Measurements from ENCODE around the gene LAMA3. TPM values are rescaled to one million over a fixed set of nuclear protein-coding genes. Genes with fewer than 3 reads are reported as not detected.

Gene LAMA3
- total RNA-seq, 1 donor from 2014 or later = 8.4 TPM

DNA sequence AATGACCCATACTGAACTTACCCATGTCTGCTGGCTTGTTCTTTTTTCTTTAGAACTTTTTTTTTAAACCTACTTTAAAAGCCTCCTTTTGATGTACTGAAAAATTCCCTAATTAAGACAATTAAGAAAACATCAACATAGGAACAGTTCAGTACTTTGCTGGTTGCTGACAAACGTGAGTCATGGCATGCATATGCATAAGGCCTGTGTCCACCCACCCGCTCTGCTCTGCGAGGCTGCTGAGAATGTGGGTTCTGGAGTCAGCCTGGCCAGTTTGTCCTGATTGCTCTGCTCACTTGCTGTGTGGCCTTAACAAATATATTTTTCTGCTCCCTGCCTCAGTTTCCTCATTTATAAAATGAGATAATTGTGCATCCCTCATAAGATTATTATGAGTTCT, 27.3 kb downstream of the LAMA3 start:
- H3K9ac ChIP-seq (ENCODE audit: low read depth in 1 of 3, low read length in 3 of 3) = no peak overlapping the region
- H3K4me1 ChIP-seq (ENCODE audit: control insufficient read depth in 3 of 3, insufficient read depth in 3 of 3, low read length in 3 of 3) = peaks cover 0 to 5% (median 0%) of the 10 kb centered on the region in 3 donors
- no peaks in the 10 kb centered on the region for H3K36me3 ChIP-seq (ENCODE audit: control insufficient read depth in 3 of 3, insufficient read depth in 3 of 3, low read length in 3 of 3)
- H3K27ac ChIP-seq (ENCODE audit: low read depth, low read length) = no peak overlapping the region
- H3K27me3 ChIP-seq (ENCODE audit: control insufficient read depth in 3 of 3, insufficient read depth in 3 of 3, low read length in 3 of 3) = no peaks in the 10 kb centered on the region
- no peak overlapping the region for H3K4me3 ChIP-seq (ENCODE audit: low read length in 3 of 3)
- H3K9me3 ChIP-seq (ENCODE audit: control insufficient read depth in 3 of 3, low read length in 3 of 3) = no peaks in the 10 kb centered on the region

DNA sequence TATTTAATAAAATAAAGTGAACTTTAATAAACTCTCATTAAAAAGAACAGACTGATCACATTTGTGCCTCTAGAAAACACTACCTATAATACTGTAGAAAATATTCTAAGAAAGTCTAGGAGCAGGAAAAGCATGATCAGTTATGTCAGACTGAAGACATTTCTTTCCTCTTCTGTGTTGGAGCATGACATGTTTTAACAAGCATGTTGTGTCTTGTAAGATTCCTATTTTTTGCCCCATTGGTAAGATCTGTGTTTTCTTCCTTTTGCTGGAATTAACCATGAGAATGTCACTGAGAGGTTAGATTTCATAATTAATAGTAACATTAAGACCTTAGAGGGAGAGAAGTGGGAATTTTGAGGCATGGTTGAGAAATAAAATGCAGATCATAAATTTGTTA, 27.7 kb downstream of the LAMA3 start:
- Histone ChIP-seq H3K27me3 (ENCODE audit: control insufficient read depth in 3 of 3, insufficient read depth in 3 of 3, low read length in 3 of 3) (no peaks in the 10 kb centered on the region), H3K27ac (ENCODE audit: low read depth, low read length) (no peak overlapping the region), H3K36me3 (ENCODE audit: control insufficient read depth in 3 of 3, insufficient read depth in 3 of 3, low read length in 3 of 3) (no peaks in the 10 kb centered on the region), H3K9ac (ENCODE audit: low read depth in 1 of 3, low read length in 3 of 3) (no peak overlapping the region), H3K9me3 (ENCODE audit: control insufficient read depth in 3 of 3, low read length in 3 of 3) (no peaks in the 10 kb centered on the region), H3K4me3 (ENCODE audit: low read length in 3 of 3) (no peak overlapping the region), H3K4me1 (ENCODE audit: control insufficient read depth in 3 of 3, insufficient read depth in 3 of 3, low read length in 3 of 3) (peaks cover 0 to 5% (median 0%) of the 10 kb centered on the region in 3 donors)

GRCh38 chr18:23718243-23718720, 29.0 kb downstream of the LAMA3 start:
- Histone ChIP-seq H3K4me3 (ENCODE audit: low read length in 3 of 3) (no peak overlapping the region), H3K27ac (ENCODE audit: low read depth, low read length) (no peak overlapping the region), H3K27me3 (ENCODE audit: control insufficient read depth in 3 of 3, insufficient read depth in 3 of 3, low read length in 3 of 3) (no peaks in the 10 kb centered on the region), H3K9me3 (ENCODE audit: control insufficient read depth in 3 of 3, low read length in 3 of 3) (no peaks in the 10 kb centered on the region), H3K36me3 (ENCODE audit: control insufficient read depth in 3 of 3, insufficient read depth in 3 of 3, low read length in 3 of 3) (no peaks in the 10 kb centered on the region), H3K9ac (ENCODE audit: low read depth in 1 of 3, low read length in 3 of 3) (no peak overlapping the region), H3K4me1 (ENCODE audit: control insufficient read depth in 3 of 3, insufficient read depth in 3 of 3, low read length in 3 of 3) (peaks cover 0 to 5% (median 0%) of the 10 kb centered on the region in 3 donors)

DNA sequence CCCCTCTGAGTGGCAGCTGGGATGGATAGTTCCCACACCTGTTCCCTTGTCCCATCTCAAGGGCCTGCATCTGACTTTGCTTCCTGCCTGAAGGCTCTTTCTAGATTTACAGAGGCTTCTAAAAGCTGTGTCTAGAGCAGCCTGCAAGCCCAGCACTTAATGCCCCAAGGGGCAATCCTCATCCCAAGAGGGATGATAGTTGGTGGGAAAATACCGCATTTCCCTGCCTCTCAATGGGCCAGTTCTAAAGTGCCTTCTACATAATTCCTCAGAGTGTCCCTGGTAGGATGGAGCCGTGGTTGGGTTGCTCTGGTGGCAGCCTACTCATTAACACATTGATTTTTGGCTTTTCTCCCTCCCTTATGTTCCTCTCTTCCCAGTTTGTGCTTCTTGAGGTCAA, 29.5 kb downstream of the LAMA3 start:
- peaks cover 0 to 5% (median 0%) of the 10 kb centered on the region in 3 donors for H3K4me1 ChIP-seq (ENCODE audit: control insufficient read depth in 3 of 3, insufficient read depth in 3 of 3, low read length in 3 of 3)
- no peak overlapping the region for H3K4me3 ChIP-seq (ENCODE audit: low read length in 3 of 3)
- H3K27ac ChIP-seq (ENCODE audit: low read depth, low read length) = no peak overlapping the region
- no peaks in the 10 kb centered on the region for H3K9me3 ChIP-seq (ENCODE audit: control insufficient read depth in 3 of 3, low read length in 3 of 3)
- H3K36me3 ChIP-seq (ENCODE audit: control insufficient read depth in 3 of 3, insufficient read depth in 3 of 3, low read length in 3 of 3) = no peaks in the 10 kb centered on the region
- H3K9ac ChIP-seq (ENCODE audit: low read depth in 1 of 3, low read length in 3 of 3) = no peak overlapping the region
- H3K27me3 ChIP-seq (ENCODE audit: control insufficient read depth in 3 of 3, insufficient read depth in 3 of 3, low read length in 3 of 3) = no peaks in the 10 kb centered on the region

DNA sequence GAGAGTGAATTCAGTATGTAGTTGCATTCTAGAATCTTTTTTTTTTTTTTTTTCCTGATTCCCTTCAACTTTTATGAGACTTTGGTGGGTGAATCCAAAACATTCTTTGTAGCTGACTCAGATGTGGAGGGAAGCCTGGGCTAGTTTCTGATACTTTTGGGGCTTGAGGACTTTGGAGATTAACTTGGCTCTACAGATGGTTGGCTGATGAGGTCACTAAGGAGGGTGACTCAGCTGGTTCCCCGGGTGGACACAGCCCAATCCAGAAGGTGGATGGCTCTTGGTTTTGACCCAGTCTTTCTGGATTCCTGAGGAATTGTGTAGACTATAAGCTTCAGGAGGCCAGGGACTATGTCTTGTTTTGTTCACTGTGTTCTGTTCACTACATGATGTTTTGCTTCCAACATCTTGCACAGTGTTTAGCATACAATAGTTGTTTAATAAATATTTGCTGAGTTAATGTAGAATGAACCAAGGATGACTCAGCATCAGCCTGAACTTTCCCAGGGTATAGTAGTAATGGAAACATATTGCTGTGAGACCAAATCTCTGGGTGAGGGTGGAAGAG, 30.5 kb downstream of the LAMA3 start:
- Histone ChIP-seq H3K36me3 (ENCODE audit: control insufficient read depth in 3 of 3, insufficient read depth in 3 of 3, low read length in 3 of 3) (no peaks in the 10 kb centered on the region), H3K27ac (ENCODE audit: low read depth, low read length) (no peak overlapping the region), H3K4me3 (ENCODE audit: low read length in 3 of 3) (no peak overlapping the region), H3K27me3 (ENCODE audit: control insufficient read depth in 3 of 3, insufficient read depth in 3 of 3, low read length in 3 of 3) (no peaks in the 10 kb centered on the region), H3K9ac (ENCODE audit: low read depth in 1 of 3, low read length in 3 of 3) (no peak overlapping the region), H3K9me3 (ENCODE audit: control insufficient read depth in 3 of 3, low read length in 3 of 3) (no peaks in the 10 kb centered on the region), H3K4me1 (ENCODE audit: control insufficient read depth in 3 of 3, insufficient read depth in 3 of 3, low read length in 3 of 3) (peaks cover 0 to 5% (median 0%) of the 10 kb centered on the region in 3 donors)

GRCh38 chr18:23721696-23722480, 32.6 kb downstream of the LAMA3 start:
- Histone ChIP-seq H3K9me3 (ENCODE audit: control insufficient read depth in 3 of 3, low read length in 3 of 3) (no peaks in the 10 kb centered on the region), H3K27ac (ENCODE audit: low read depth, low read length) (no peak overlapping the region), H3K4me3 (ENCODE audit: low read length in 3 of 3) (no peak overlapping the region), H3K27me3 (ENCODE audit: control insufficient read depth in 3 of 3, insufficient read depth in 3 of 3, low read length in 3 of 3) (no peaks in the 10 kb centered on the region), H3K4me1 (ENCODE audit: control insufficient read depth in 3 of 3, insufficient read depth in 3 of 3, low read length in 3 of 3) (peaks cover 0 to 5% (median 0%) of the 10 kb centered on the region in 3 donors), H3K36me3 (ENCODE audit: control insufficient read depth in 3 of 3, insufficient read depth in 3 of 3, low read length in 3 of 3) (no peaks in the 10 kb centered on the region), H3K9ac (ENCODE audit: low read depth in 1 of 3, low read length in 3 of 3) (no peak overlapping the region)

DNA sequence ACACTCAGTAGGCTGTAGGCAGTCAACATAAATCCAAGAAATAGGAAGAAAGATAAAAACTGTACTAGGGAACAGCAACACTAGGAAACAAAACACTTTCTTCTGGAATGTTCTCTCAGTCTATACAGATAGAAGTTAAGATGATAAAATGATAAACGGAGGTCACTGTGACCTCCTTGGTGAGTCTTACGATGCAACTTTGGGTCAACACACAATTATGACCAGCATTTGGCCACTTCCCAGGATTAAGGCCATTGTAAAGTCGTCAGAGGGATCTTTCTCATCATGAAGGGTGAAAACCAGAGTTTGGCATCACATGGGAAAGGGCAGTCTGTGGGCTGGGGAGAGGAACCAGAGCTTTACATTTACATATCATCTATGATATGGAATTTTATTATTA, 33.4 kb downstream of the LAMA3 start:
- no peak overlapping the region for H3K4me3 ChIP-seq (ENCODE audit: low read length in 3 of 3)
- H3K27ac ChIP-seq (ENCODE audit: low read depth, low read length) = no peak overlapping the region
- no peaks in the 10 kb centered on the region for H3K36me3 ChIP-seq (ENCODE audit: control insufficient read depth in 3 of 3, insufficient read depth in 3 of 3, low read length in 3 of 3)
- H3K9ac ChIP-seq (ENCODE audit: low read depth in 1 of 3, low read length in 3 of 3) = no peak overlapping the region
- no peaks in the 10 kb centered on the region for H3K27me3 ChIP-seq (ENCODE audit: control insufficient read depth in 3 of 3, insufficient read depth in 3 of 3, low read length in 3 of 3)
- H3K4me1 ChIP-seq (ENCODE audit: control insufficient read depth in 3 of 3, insufficient read depth in 3 of 3, low read length in 3 of 3) = peaks cover 0 to 5% (median 0%) of the 10 kb centered on the region in 3 donors
- H3K9me3 ChIP-seq (ENCODE audit: control insufficient read depth in 3 of 3, low read length in 3 of 3) = no peaks in the 10 kb centered on the region

GRCh38 chr18:23723121-23723520, 33.9 kb downstream of the LAMA3 start:
- no peak overlapping the region for H3K27ac ChIP-seq (ENCODE audit: low read depth, low read length)
- H3K9me3 ChIP-seq (ENCODE audit: control insufficient read depth in 3 of 3, low read length in 3 of 3) = no peaks in the 10 kb centered on the region
- H3K4me1 ChIP-seq (ENCODE audit: control insufficient read depth in 3 of 3, insufficient read depth in 3 of 3, low read length in 3 of 3) = peaks cover 0 to 5% (median 0%) of the 10 kb centered on the region in 3 donors

DNA sequence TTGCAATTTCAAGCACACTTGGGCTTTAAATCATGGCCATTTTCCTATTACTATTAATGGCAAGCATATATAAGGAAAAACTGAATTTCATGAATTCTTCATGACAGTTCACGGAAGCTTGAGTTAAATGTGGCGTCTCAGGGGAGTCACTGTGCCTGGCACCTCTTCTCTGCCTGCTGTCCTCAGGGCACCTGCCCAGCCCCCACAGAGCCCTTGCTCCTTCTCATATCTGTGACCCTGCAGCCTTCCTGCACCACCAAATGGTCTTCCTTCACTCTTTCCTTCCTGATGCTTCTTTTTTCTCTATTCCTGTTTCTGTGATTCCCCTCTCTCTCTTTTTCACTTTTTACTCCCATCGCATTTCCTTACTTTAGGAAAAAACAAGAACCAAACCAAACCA, 35.4 kb downstream of the LAMA3 start:
- Histone ChIP-seq H3K27ac (ENCODE audit: low read depth, low read length) (no peak overlapping the region), H3K4me3 (ENCODE audit: low read length in 3 of 3) (no peak overlapping the region), H3K27me3 (ENCODE audit: control insufficient read depth in 3 of 3, insufficient read depth in 3 of 3, low read length in 3 of 3) (no peaks in the 10 kb centered on the region), H3K9me3 (ENCODE audit: control insufficient read depth in 3 of 3, low read length in 3 of 3) (no peaks in the 10 kb centered on the region), H3K9ac (ENCODE audit: low read depth in 1 of 3, low read length in 3 of 3) (no peak overlapping the region), H3K4me1 (ENCODE audit: control insufficient read depth in 3 of 3, insufficient read depth in 3 of 3, low read length in 3 of 3) (no peaks in the 10 kb centered on the region), H3K36me3 (ENCODE audit: control insufficient read depth in 3 of 3, insufficient read depth in 3 of 3, low read length in 3 of 3) (no peaks in the 10 kb centered on the region)

More at GRCh38 chr18:23723121-23723520, 33.9 kb downstream of the LAMA3 start:
- H3K9ac ChIP-seq (ENCODE audit: low read depth in 1 of 3, low read length in 3 of 3) = no peak overlapping the region
- H3K36me3 ChIP-seq (ENCODE audit: control insufficient read depth in 3 of 3, insufficient read depth in 3 of 3, low read length in 3 of 3) = no peaks in the 10 kb centered on the region
- H3K27me3 ChIP-seq (ENCODE audit: control insufficient read depth in 3 of 3, insufficient read depth in 3 of 3, low read length in 3 of 3) = no peaks in the 10 kb centered on the region
- H3K4me3 ChIP-seq (ENCODE audit: low read length in 3 of 3) = no peak overlapping the region

DNA sequence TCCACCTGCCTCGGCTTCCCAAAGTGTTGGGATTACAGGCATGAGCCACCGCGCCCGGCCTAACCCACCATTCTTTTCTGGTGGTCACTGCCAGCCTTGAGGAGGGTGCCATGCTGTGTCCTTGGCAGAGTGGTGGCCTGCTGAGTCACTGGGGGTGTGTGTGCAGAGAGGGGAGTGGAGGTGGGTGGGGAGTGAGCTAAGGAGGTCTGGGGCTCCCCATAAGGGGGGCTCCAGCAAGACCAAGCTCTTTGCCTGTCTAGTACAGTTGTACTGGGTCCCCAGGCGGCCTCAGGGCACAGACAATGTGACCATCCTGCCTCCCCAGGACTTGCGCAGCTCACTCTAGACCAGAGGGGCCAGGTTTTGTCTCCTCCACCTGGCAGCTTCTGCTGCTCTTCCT, 36.1 kb downstream of the LAMA3 start:
- Histone ChIP-seq H3K4me3 (ENCODE audit: low read length in 3 of 3) (no peak overlapping the region), H3K9me3 (ENCODE audit: control insufficient read depth in 3 of 3, low read length in 3 of 3) (no peaks in the 10 kb centered on the region), H3K36me3 (ENCODE audit: control insufficient read depth in 3 of 3, insufficient read depth in 3 of 3, low read length in 3 of 3) (no peaks in the 10 kb centered on the region), H3K27ac (ENCODE audit: low read depth, low read length) (no peak overlapping the region), H3K4me1 (ENCODE audit: control insufficient read depth in 3 of 3, insufficient read depth in 3 of 3, low read length in 3 of 3) (no peaks in the 10 kb centered on the region), H3K9ac (ENCODE audit: low read depth in 1 of 3, low read length in 3 of 3) (no peak overlapping the region), H3K27me3 (ENCODE audit: control insufficient read depth in 3 of 3, insufficient read depth in 3 of 3, low read length in 3 of 3) (no peaks in the 10 kb centered on the region)

Measured in skeletal muscle tissue (tissue), 4 donors.